HepG2 (cell line): Measurements from ENCODE around the gene MARVELD3. TPM values are rescaled to one million over a fixed set of nuclear protein-coding genes. Genes with fewer than 3 reads are reported as not detected.

Experiments
- ATAC-seq: fragments of 200-7000 bp; cut with Tn5 transposase; 3 replicates; pipeline ENCODE4 v1.9.1; 2020; ENCODE audit warnings: mild to moderate bottlenecking, moderate library complexity
- BruUV-seq: library from RNA; stranded (reverse); fragments of 400-500 nt; replicated peaks from 2 replicates; lab custom pipeline; 2021; lab: Mats Ljungman, UMichigan
- CTCF ChIA-PET: fragments of 300-600 bp; formaldehyde crosslinking; extraction: SDS; loops from one replicate; lab custom pipeline; 2021; ENCODE audit warnings: low total read pairs, inconsistent platforms, low intra/inter-chr PET ratio; lab: Yijun Ruan, JAX
- POLR2A ChIA-PET: fragments of 350-600 bp; sonication (Branson Sonifier 250); formaldehyde crosslinking; loops from one replicate; lab custom pipeline; 2020; ENCODE audit warnings: antibody characterized with exemption, inconsistent platforms; lab: Yijun Ruan, JAX
- DNase-seq: peaks from one replicate; pipeline ENCODE4 v3.0.0-alpha.2; 2015; ENCODE audit warnings: low spot score
- FAIRE-seq: peaks from 3 replicates; lab custom pipeline; 2011; peaks lifted over from hg19 to GRCh38; lab: Jason Lieb, UNC
- H2AFZ ChIP-seq: one replicate; pipeline ENCODE4 v1.6.1; 2011; ENCODE audit warnings: low read length, inconsistent platforms
- H3K27ac ChIP-seq: fragments of 300-600 bp; 3 replicates; pipeline ENCODE4 v1.8.0; 2011; ENCODE audit warnings: mixed run types, mild to moderate bottlenecking, mixed read lengths, low read length, inconsistent platforms; ENCODE audit not compliant: insufficient read depth; ENCODE audit errors: extremely low read length
- H3K27me3 ChIP-seq, 2 experiments: fragments of 200-600 bp in 1 of 2; 2 replicates in 1 of 2; 3 replicates in 1 of 2; pipeline versions ENCODE4 v1.6.0 to v1.8.0; 2011; ENCODE audit warnings: low read length in 2 of 2, mild to moderate bottlenecking in 2 of 2, moderate library complexity in 2 of 2, inconsistent platforms in 1 of 2; ENCODE audit not compliant: insufficient read depth in 2 of 2, control insufficient read depth in 1 of 2
- H3K36me3 ChIP-seq, 2 experiments: fragments of 200-600 bp in 1 of 2; replicated peaks in 1 of 2; 2 replicates in 1 of 2; 3 replicates in 1 of 2; pipeline versions ENCODE4 v1.5.1 to v1.8.0; 2011; ENCODE audit warnings: low read length in 2 of 2, inconsistent platforms in 1 of 2; ENCODE audit not compliant: insufficient read depth in 2 of 2, control insufficient read depth in 1 of 2
- H3K4me1 ChIP-seq: 2 replicates; pipeline ENCODE4 v1.5.1; 2012; ENCODE audit warnings: low read length, inconsistent platforms; ENCODE audit not compliant: insufficient read depth
- H3K4me2 ChIP-seq: 2 replicates; pipeline ENCODE4 v1.6.0; 2011; ENCODE audit warnings: low read depth, low read length, inconsistent platforms
- H3K4me3 ChIP-seq, 3 experiments: fragments of 200-600 bp in 1 of 3; sonication (generic), shearing (Covaris generic) in 1 of 3; replicated peaks in 1 of 3; 2 replicates each; pipeline ENCODE4 v1.5.1; 2011 to 2016; ENCODE audit warnings: low read length in 3 of 3, inconsistent platforms in 2 of 3, low read depth in 2 of 3, mild to moderate bottlenecking in 2 of 3, control low read depth in 1 of 3, mixed read lengths in 1 of 3; ENCODE audit not compliant: insufficient read depth in 1 of 3
- H3K79me2 ChIP-seq: one replicate; pipeline ENCODE4 v1.6.1; 2011; ENCODE audit warnings: low read length, inconsistent platforms; ENCODE audit not compliant: insufficient read depth
- H3K9ac ChIP-seq: 2 replicates; pipeline ENCODE4 v1.6.0; 2011; ENCODE audit warnings: mild to moderate bottlenecking, low read depth, low read length, inconsistent platforms; ENCODE audit not compliant: insufficient read depth
- H3K9me3 ChIP-seq: 2 replicates; pipeline ENCODE4 v1.5.1; 2012; ENCODE audit warnings: mild to moderate bottlenecking, low read length
- H4K20me1 ChIP-seq: 2 replicates; pipeline ENCODE4 v1.6.0; 2011; ENCODE audit warnings: inconsistent platforms, mild to moderate bottlenecking, low read length, moderate library complexity; ENCODE audit not compliant: insufficient read depth
- GABPB1 ChIP-seq: IDR thresholded peaks from 2 replicates; pipeline ENCODE4 v1.6.1; 2016; ENCODE audit warnings: mild to moderate bottlenecking, missing genetic modification reagents, moderate library complexity, missing compliant biosample characterization
- JARID2 ChIP-seq: sonication (generic); formaldehyde crosslinking; IDR thresholded peaks from 2 replicates; pipeline ENCODE4 v1.8.1; 2023; ENCODE audit warnings: missing genetic modification reagents, inconsistent platforms; ENCODE audit not compliant: insufficient replicate concordance
- PCBP1 ChIP-seq: fragments of 200-400 bp; formaldehyde crosslinking; IDR thresholded peaks from 2 replicates; pipeline ENCODE4 v1.6.1; 2017; ENCODE audit warnings: mild to moderate bottlenecking, low read depth, low read length, borderline replicate concordance
- SALL1 ChIP-seq: sonication (generic); formaldehyde crosslinking; IDR thresholded peaks from 2 replicates; pipeline ENCODE4 v1.8.0; 2022; ENCODE audit warnings: mild to moderate bottlenecking, missing genetic modification reagents
- SOX6 ChIP-seq, 2 experiments: fragments of 450-650 bp in 1 of 2; sonication (generic) in 1 of 2; formaldehyde crosslinking in 1 of 2; IDR thresholded peaks; 2 replicates each; pipeline versions ENCODE4 v1.4.0 to v1.6.1; 2017 to 2020; ENCODE audit warnings: antibody characterized with exemption in 1 of 2, mild to moderate bottlenecking in 1 of 2, missing genetic modification reagents in 1 of 2
- SP2 ChIP-seq: sonication (generic); formaldehyde crosslinking; IDR thresholded peaks from 2 replicates; pipeline ENCODE4 v1.5.1; 2020; ENCODE audit warnings: mild to moderate bottlenecking, missing genetic modification reagents
- ZNF180 ChIP-seq: sonication (generic); formaldehyde crosslinking; IDR thresholded peaks from 2 replicates; pipeline ENCODE4 v1.4.0; 2020; ENCODE audit warnings: low read depth, missing genetic modification reagents, borderline replicate concordance
- ZNF563 ChIP-seq: sonication (generic); formaldehyde crosslinking; IDR thresholded peaks from 2 replicates; pipeline ENCODE4 v1.8.0; 2022; ENCODE audit warnings: mild to moderate bottlenecking, moderate library complexity, missing genetic modification reagents
- ZNF605 ChIP-seq: sonication (generic); formaldehyde crosslinking; IDR thresholded peaks from 2 replicates; pipeline ENCODE4 v1.8.0; 2022; ENCODE audit warnings: mild to moderate bottlenecking, missing genetic modification reagents
- ZNF772 ChIP-seq: sonication (generic); formaldehyde crosslinking; IDR thresholded peaks from 2 replicates; pipeline ENCODE4 v1.5.0; 2020; ENCODE audit warnings: mild to moderate bottlenecking, missing genetic modification reagents
- ZZZ3 ChIP-seq: sonication (generic); formaldehyde crosslinking; IDR thresholded peaks from 2 replicates; pipeline ENCODE4 v1.4.0; 2020; ENCODE audit warnings: missing genetic modification reagents, mild to moderate bottlenecking, borderline replicate concordance
- WGBS: methylation state at CpG from one replicate; pipeline ENCODE4 v1.1.6; 2017; ENCODE audit warnings: low lambda C conversion rate; 5-methylcytosine and 5-hydroxymethylcytosine counted together
- in situ Hi-C: cut with HindIII; loops from 2 replicates; pipeline ENCODE4 v1.10.0; 2017; ENCODE audit warnings: low pct_unique_long_range_greater_than_20kb; ENCODE audit not compliant: extremely low pct_ligation_motif_present
- intact Hi-C: fragments of 100-400 bp; cut with micrococcal nuclease; formaldehyde crosslinking; loops from one replicate; pipeline ENCODE4 v1.10.0; 2022; ENCODE audit not compliant: unreplicated experiment
- polyA plus RNA-seq, 8 experiments: library from polyadenylated mRNA; depleted of rRNA in 3 of 8; stranded (reverse) in 7 of 8; unstranded in 1 of 8; fragments of >200 nt; fragmentation: Illumina TruSeq in 4 of 8; extraction: Trizol in 4 of 8; gene quantifications; 2 replicates each; pipeline versions ENCODE4 v1.2.1 to v1.2.3, GENCODE V29; 2011 to 2016; ENCODE audit warnings: low read depth in 4 of 8, missing spikeins in 1 of 8, mixed read lengths in 1 of 8; ENCODE audit not compliant: insufficient read depth in 1 of 8
- total RNA-seq, 5 experiments: library from RNA; depleted of rRNA; stranded (reverse); fragments of >200 nt; fragmentation: Illumina TruSeq; extraction: Trizol; gene quantifications; 2 replicates each; pipeline ENCODE4 v1.2.3, GENCODE V29; 2016; ENCODE audit warnings: low read depth in 1 of 5
- TF ChIP-seq, protein P1 (sequence below): sonication (generic); formaldehyde crosslinking; IDR thresholded peaks from 2 replicates; pipeline ENCODE4 v1.4.0; 2020; ENCODE audit warnings: mild to moderate bottlenecking, low read depth, missing genetic modification reagents

MARVELD3 gene
- total and polyA plus RNA-seq, 2 of the 13 experiments (the other 11 are each of a cell fraction or from before 2014, with no cell fraction given), result 4.8 to 5.6 TPM

DNA sequence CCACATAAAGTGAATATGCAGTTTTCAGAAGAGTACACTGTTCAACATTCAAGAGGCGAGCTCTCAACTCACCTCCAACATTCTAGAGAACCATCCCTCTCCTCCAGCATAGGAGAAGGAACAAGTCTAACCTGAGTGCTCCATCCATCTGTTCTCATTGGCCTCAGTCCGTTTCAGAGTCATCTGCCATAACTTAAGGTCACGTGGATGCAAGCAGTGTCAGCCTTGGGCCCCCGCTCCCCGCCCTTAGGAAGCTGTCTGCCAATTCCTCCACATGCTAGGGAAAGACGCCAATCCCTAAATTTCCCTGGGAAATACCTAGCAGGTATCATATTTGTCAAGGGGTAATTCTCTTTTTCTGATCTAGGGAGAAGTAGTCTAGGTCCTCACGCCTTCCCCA is 21.4 kb downstream of the MARVELD3 start:
- intact Hi-C loops, result no loop called here
- no TSS peak for BruUV-seq
- H2AFZ ChIP-seq, result no peak overlapping the region
- H3K4me2 ChIP-seq, result no peak overlapping the region
- H3K4me1 ChIP-seq, result no peaks in the 10 kb centered on the region
- H3K9me3 ChIP-seq, result no peaks in the 10 kb centered on the region
- H3K27me3 ChIP-seq, result no peaks in the 10 kb centered on the region
- no peak for DNase-seq
- H4K20me1 ChIP-seq, result peaks cover 4% of the 10 kb centered on the region; the same call in 1 of the 2 replicates
- ATAC-seq, result no peak
- no peak overlapping the region for H3K4me3 ChIP-seq
- in situ Hi-C loops, result no loop called here
- no peaks in the 10 kb centered on the region for H3K79me2 ChIP-seq
- 84% methylated on average over 7 of the region's 7 CpGs for WGBS
- TF ChIP-seq GABPB1, result no peak
- TF ChIP-seq SALL1 (CRISPR knock-in tag), result no peak
- TF ChIP-seq, protein P1, sequence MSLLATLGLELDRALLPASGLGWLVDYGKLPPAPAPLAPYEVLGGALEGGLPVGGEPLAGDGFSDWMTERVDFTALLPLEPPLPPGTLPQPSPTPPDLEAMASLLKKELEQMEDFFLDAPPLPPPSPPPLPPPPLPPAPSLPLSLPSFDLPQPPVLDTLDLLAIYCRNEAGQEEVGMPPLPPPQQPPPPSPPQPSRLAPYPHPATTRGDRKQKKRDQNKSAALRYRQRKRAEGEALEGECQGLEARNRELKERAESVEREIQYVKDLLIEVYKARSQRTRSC, result no peak
- no peak for TF ChIP-seq SOX6 (IDR thresholded peaks at IDR 0.05)
- no peak for TF ChIP-seq SOX6 (CRISPR knock-in tag; IDR thresholded peaks at IDR 0.05)
- TF ChIP-seq ZNF180, result no peak
- no peak for TF ChIP-seq ZNF605 (CRISPR knock-in tag)
- TF ChIP-seq JARID2 (CRISPR knock-in tag), result no peak
- TF ChIP-seq ZNF563, result no peak
- TF ChIP-seq ZZZ3 (CRISPR knock-in tag), result no peak
- TF ChIP-seq PCBP1, result no peak
- no peak for TF ChIP-seq SP2 (CRISPR knock-in tag)
- TF ChIP-seq ZNF772 (CRISPR knock-in tag), result no peak
- H3K36me3 ChIP-seq, result peaks cover 7 to 33% of the 10 kb centered on the region in 2 experiments; a peak in 4 of 5 replicates
- H3K9ac ChIP-seq, result no peak overlapping the region
- H3K27ac ChIP-seq, result no peak overlapping the region
- ChIA-PET POLR2A (no interaction called here), CTCF (no interaction called here)
- FAIRE-seq, result no peak
